Activated naive CD4-positive, alpha-beta T cell treated with Interleukin-2 at 50 U/mL for 16 hours (primary cell): ENCODE results near the gene FEM1C.

Experiments
- DNase-seq: peaks from one replicate; pipeline ENCODE4 v3.0.0-alpha.2; 2020

Gene FEM1C, protein sequence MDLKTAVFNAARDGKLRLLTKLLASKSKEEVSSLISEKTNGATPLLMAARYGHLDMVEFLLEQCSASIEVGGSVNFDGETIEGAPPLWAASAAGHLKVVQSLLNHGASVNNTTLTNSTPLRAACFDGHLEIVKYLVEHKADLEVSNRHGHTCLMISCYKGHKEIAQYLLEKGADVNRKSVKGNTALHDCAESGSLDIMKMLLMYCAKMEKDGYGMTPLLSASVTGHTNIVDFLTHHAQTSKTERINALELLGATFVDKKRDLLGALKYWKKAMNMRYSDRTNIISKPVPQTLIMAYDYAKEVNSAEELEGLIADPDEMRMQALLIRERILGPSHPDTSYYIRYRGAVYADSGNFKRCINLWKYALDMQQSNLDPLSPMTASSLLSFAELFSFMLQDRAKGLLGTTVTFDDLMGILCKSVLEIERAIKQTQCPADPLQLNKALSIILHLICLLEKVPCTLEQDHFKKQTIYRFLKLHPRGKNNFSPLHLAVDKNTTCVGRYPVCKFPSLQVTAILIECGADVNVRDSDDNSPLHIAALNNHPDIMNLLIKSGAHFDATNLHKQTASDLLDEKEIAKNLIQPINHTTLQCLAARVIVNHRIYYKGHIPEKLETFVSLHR

DNA sequence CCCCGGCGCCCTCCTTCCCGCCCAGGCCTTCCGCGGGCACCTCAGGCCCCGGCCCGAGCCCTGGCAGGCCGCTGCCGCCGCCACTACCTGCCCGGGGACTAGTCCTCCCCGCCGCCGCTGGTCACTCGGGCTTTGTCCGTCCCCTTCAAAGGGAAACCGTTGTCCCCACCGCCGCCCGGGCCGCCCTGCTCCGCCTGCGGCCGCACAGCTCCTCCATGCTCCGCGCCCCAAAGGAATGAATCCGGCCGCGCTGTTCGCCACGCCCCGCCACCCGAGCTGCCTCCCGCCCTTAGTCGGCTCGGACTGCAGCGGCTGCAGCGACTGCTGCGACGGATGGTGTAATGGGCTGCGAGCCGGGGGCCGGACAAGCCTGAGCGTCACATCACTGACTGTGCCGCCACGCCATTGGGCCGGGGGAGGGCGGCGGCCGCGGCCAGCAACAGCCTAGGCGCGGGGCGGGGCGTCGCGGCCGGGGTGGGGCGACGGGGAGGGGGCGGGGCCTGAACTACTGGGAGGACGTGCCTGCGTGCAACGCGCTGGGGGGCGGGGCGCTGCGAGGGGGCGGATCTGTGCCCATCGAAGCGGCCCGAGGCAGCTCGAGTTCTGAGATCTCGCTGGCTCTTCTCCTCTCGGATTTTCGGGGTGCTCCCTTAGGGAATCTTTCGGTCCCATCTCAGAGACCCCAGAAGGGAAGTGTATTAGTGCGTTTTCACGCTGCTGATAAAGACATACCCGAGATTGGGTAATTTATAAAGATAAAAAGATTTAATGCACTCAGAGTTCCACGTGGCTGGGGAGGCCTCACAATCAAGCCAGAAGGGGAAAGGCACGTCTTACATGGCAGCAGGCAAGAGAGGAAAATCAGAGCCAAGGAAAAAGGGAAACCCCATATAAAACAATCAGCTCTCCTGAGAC lies at the start of gene FEM1C:
Gene FEM1C (minus strand): TSS at position 340 of the 915 bp plus-strand sequence. CDS start 1,282 bp downstream, outside the sequence.
- peak; percentile 97 for DNase-seq

DNA sequence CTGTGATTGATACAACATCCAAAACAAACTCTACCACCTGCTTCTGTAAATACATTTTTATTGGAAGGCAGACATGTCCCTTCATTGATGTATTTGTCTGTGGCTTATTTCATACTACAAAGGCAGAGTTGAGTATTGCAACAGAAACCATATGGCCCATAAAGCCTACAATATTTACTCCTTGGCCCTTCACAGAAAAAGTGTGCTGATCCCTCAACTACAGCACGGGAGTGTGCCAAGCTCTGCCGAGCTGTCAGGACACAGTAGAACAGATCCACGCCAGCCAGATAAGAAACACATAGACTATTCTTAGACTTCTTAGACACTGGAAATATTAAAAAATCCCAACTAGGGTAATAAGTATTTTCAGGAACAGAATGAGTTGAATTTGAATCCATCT lies 44.5 kb upstream of the FEM1C start:
- no peak for DNase-seq

DNA sequence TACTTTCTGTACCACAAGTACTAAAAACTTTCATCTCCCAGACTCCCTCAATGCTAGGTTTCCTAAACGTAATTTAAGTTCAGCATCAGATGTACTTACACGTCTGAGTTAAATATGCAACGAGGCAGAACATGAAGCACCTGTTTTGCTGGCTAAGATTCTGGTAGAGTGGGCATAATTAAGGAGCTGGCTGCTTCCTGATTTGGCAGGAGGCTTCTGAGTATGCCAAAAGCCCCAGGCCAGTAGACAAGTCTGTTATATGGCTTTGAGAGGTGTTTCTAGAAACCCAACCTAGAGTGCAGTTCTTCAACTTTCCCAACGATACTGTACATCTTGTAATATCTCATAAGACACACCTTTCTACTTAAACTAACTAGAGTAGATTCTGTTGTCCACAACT lies 44.1 kb upstream of the FEM1C start:
- no peak for DNase-seq

DNA sequence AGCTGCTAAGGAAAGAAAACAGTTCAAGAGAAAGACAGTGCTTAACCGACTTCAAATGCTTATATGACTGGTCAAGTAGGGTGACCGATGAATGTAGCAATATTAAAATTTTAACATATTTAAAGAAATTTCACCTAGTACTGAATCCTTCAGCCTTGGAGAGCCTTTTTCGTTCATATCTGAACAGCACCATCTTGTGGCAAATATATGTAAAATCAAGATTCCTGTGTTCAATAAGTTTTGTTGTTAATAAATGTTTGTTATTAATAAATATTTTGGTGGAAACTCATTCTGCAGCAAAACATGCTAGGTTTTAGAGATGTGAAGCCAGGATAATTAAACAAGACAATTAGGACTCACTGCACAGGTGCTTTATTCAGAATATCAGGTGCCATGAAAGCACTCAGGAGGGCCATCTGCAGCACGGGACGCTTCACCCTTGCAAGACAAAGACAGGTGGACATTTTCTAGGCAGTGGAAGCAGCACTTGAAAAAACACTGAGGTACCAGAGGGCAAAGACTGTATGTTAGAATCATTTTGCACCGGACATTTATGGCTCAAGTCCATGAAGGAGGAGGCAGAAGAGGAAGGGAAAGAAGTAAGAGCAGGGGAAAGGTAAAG lies 42.1 kb upstream of the FEM1C start:
- DNase-seq, result no peak

DNA sequence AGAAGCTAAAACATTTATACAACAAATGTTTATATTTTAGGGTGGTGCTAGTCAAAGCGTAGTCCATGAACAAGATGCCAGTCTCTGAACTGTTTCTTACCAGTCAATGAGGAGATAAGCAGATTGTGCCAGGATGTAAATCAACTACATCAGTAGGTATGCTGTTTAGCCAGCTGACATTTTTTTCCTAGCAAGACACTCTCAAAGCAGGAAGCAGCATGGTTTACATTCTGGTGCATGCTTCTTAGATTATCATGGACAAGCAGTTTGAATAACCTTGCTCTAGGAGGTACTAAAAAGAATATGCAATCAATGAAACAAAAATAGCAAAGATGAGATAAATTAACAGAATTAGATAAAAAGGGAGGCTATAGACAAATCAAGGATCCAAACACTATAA lies 40.7 kb upstream of the FEM1C start:
- DNase-seq, result no peak

DNA sequence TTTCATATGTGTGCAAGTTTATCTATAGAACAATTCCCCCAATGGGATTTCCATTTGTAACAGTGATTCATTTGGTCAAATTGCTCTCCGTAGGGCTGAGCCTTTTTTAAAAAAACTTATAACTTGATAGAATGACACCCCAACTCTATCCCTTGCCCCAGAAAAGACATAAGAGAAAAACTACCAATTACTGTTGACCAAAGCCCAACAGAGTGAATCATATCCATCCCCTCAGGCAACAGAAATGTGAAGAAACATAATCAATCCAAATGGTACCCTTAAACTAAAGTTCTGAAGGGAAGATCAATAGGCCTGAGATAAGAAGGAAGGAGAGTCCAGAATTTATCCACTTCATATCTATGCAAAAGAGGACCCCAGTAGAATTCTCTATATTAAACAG lies 39.9 kb upstream of the FEM1C start:
- DNase-seq, result no peak

DNA sequence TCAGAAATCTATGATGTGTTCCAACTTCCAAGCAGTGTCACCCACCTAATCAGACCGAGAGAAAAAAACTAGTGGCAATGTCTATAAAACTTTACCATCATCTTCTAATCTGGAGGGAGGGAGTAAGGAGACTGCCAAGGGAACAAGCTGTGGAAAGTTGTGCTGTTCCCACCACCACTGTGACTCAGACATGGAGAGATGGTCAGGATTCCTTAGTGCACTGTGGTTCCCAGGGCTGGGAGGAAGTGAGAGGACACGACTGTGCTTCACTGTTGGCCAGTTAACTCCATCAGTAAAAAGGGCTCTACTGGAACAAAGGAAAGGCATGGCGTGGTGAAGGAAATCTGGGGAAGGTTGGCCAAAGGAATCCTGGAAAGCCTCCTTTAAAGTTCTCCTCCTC lies 38.9 kb upstream of the FEM1C start:
- no peak for DNase-seq

DNA sequence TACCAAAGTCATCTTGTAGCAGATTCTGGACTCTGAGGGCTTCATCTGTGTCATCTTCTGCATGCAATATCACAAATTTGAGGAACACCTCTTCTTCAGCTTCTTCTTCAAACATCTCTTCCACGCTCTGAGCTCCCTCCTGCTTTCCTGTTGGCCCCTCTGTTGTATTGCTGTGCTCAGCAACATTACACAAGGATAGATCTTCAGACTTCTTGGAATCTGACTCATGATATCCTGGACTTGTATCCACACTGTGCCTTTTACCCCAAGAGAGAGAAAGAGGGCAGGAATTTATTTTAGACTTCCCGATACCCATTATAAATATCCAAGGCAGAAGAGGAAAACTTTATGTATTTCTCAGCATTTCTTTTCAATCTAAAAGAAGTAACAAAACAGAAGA lies 36.4 kb upstream of the FEM1C start:
- DNase-seq, result no peak

DNA sequence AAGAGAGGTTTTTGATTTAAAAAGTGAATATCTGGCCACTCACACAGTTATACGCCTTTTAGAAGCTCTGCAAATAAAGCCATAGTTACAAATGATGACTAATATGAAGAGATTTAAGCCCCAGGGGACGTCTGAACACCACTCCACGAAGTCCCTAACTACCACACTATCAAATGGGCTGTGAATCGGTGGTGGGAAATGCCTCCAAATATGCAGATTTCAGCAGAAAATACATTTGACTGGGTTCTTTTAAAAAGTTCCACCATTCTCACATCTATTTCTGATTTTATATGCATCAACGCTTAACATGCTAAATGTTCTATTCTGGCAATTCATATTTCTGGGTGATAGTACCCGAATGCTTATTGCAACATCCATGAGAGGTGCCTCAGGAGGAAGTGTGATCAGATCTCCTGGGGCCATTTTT lies 35.2 kb upstream of the FEM1C start:
- no peak for DNase-seq

DNA sequence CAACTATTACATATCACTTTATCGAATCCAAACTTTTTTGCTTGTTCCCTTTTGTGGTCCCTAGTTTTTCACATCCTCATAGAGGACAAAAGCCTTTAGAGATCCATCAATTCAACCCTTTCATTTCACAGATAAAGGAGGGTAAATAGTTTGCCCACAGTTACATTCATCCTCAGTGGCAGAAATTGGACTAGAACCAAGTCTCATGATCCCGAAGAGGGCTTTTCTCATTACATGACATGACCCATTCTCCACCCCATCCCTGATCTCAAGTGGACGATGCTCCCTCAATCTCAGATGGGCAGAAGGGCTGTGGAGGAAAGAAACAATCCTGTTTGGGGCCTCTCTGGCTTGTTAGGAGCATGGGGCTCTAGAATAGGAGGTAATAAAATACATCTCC lies 34.6 kb upstream of the FEM1C start:
- no peak for DNase-seq

DNA sequence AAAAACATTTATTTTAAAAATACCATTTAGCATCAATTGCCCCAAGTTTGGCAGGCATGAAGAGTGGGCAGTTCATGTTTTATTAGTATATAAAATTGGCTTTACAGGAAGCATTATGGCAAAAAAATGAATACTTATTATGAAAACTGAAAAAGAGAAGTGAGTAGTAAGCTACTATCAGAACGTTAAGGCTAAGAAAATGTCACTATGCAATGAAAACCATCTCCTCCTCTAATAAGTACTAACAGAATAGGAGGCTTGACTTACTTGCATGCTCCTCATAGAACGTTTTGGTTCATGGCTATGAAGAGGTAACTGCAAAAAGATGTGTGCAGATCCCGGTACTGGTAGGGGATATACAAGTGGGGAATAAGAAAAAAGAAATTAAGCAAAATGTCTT lies 34.1 kb upstream of the FEM1C start:
- no peak for DNase-seq

DNA sequence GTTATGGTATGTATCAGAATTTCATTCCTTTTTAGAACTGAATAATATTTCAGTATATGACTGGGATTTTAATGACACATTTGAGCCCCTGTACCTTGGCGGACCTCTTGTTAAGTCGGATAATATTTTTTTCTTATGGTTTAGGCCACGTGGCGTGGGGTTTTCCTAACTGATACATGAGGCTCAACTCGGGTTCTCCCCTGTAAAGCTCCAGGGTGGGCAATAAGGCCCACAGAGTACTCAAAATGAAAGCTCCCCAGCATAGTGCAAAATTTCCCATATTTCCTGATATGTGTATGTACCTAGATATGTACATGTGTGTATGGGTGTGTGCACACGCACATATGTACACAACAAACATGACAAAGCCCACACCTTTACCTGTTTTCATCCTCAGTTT lies 33.2 kb upstream of the FEM1C start:
- DNase-seq, result no peak

DNA sequence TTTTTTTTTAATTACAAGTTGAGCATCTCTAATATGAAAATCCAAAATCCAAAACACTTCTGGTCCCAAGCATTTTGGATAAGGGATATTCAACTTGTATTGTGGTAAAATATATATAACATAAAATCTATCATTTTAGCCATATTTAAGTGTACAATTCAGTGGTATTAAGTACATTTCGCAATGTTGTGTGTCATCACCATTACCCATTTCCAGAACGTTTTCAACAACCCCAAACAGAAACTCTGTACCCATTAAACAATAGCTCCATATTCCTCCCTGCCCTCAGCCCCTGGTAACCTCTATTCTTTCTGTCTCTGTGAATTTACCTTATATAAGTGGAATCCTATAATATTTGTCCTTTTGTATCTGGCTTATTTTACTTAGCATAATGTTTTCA lies 32.8 kb upstream of the FEM1C start:
- DNase-seq, result no peak

DNA sequence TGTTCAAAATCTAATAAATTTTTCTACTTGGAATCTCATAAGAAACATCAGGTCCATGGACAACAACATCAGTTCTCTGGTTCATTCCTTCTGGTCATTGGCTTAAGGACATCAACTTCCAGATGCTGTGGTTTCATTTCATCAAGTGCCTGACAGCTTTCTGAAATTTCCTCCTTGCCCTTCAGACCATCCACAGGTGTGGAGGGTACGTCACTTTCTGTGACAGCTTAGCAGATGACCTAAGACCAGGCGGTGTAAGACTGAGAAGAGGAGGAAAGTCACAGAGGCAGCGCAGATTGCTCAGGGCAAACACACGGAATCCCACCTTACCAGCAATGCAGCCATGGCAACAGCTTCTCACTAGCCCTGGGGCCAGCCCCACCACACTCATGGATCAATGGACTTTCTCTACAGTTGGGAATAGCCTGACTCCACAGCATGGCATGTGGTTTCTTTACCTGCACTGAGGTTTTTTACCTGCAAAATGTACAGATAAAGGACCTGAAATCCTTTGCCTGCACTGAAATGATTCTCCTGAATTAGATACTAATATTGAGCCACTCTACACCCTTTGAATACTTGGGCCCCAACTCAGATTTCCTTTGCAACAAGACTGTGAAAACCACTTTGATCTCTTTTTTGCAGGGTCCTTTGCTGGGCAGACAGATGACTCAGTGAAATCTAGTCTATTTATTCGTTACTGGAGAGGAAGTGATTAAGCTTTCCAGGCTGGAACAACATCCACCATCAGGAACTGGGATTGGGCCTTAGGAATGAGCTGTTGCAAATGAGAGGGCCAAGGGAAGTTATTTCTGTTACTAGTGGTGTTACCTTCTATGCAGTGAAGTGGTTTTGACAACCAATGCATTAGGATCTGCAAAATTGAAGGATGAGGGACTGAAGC lies 30.8 kb upstream of the FEM1C start:
- no peak for DNase-seq

DNA sequence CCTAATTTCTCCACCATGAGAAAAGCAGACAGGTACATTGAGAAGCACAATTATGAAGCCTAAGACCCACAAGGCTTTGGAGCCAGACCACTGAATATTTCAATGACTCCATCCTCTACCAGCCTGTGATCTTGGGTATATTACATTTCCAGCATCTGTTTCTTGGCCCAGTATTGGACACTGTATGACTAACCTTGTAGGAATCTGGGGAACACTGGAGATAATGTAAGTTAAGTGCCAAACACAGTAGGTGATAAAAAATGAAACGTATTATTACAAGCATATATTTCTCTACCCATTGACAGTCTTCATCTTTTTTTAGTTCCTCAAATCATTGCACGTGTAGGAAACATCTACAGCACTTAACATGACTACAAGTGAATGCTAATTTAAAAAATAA lies 28.6 kb upstream of the FEM1C start:
- no peak for DNase-seq

DNA sequence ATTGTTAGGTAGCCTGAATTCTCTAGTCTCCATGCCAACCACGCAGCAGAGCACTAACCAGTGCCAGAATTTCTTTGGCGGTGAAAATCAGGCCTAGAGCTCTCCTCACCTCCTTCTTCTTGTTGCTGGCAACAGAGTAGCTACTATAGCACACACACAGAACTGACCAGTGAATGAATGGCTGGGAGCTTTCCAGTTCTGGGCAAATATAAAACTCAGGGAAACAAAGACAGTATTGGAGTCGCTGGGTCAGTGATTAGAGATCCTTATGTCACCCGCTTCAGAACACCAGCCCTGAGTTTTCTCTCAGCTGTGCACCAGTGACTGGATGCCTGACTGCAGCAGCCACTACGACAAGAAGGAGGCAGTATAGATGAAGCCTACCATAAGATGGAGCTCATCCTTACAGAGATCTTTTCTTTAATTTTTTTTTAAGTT lies 26.9 kb upstream of the FEM1C start:
- no peak for DNase-seq

DNA sequence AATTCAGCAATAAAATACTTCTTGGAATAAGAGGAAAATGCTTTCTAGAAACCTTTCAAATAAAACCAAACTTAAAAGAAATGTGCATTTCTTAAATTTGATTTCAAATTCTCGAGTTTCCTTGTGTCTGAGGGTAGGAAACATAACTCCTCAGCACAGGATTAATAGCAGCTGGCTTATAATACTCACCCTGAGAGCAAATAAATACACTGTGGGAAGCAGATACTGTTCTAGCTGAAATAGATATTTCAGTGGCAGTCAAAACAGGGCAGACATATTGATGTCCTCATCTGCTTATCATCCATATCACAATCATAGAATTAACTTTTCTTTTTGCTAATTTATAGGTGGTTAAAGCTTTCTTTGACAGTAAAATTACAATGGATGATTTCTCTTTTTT lies 24.1 kb upstream of the FEM1C start:
- DNase-seq, result no peak

DNA sequence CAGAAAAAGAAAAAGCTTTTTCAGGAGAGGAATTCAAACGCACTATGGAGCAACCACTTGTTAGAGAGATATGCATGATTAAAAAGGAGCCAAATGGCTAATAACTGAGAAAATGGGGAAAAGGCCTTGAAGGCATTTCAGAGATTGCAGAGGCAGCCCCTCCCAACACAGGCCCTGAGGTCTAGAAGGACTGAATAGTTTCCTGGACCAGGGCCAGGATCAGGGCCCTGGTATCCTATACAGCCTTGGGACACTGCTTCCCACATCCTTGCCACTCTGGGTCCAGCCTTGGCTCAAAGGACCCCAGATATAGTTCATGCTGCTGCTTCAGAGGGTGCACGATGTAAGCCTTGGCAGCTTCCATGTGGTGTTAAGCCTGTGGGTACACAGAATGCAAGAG lies 20.7 kb upstream of the FEM1C start:
- DNase-seq, result no peak

DNA sequence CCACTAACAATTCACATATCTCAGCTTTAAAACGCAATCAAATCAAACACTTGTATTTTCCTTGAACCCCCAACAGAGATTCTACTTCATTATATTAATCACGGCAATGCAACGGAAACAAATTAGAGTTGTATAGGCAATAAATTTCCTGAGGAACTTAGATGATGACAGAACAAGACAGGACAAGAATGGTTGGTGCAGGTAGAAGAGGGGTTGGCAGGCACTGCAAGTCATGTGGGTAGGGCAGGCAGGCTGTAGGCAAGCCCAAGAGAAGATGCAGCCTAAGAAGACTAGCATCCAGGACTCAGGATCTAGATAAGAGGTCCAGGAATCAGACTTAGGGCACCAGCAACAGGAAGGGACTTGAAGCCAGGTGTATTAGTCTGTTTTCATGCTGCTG lies 16.6 kb upstream of the FEM1C start:
- no peak for DNase-seq

DNA sequence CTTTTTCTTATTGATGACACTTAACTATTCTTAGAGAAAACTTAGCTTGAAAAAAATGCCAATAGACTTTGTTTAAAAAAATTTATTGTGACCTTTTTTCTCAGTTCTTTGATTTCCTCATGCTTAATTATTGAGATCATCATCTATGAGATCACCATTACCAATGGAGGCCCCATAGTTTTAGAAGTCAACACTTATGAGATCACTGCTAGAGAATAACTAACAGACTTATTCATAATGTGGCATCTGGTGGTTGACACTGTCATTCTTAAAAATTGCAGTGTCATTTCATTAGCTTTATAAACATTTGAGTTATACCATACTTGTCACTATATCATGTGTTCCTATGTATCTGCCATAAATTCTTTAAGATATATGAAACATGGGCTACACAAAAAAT lies 14.9 kb upstream of the FEM1C start:
- DNase-seq, result no peak

DNA sequence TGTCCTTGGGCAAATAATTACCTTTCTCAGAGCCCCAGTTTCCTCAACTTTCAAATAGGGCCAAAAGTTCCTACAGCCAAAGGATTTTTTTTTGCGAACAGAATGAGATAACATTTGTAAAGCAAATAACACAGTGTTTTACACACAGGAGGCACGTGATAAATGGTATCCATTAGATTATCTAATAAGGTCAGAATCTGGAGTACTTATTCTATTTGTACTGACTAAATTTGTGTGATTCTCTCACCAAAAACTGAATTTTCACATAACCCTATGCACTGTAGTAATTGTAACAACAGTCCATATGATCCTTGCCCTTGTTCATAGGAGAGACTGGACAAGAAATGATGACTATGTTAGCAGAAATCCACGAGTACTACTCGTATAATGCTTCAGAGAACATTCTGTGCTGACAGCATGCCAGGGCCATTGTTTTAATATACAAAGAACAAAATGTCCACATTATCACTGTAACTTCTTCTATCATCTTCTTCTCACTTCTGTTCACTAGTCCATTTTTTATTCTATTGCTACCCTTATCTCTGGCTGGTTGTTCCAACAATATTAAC lies 13.9 kb upstream of the FEM1C start:
- no peak for DNase-seq
